Activated gamma-delta T cell treated with Interleukin-2 at 50 U/mL for 16 hours (primary cell): ENCODE data around the gene NTRK3.

Experiments used
- DNase-seq: peaks from one replicate; pipeline ENCODE4 v3.0.0-alpha.2; 2020

NTRK3 gene

GRCh38 chr15:88174571-88174970 lies 82.0 kb downstream of the NTRK3 start:
- DNase-seq: no peak

DNA sequence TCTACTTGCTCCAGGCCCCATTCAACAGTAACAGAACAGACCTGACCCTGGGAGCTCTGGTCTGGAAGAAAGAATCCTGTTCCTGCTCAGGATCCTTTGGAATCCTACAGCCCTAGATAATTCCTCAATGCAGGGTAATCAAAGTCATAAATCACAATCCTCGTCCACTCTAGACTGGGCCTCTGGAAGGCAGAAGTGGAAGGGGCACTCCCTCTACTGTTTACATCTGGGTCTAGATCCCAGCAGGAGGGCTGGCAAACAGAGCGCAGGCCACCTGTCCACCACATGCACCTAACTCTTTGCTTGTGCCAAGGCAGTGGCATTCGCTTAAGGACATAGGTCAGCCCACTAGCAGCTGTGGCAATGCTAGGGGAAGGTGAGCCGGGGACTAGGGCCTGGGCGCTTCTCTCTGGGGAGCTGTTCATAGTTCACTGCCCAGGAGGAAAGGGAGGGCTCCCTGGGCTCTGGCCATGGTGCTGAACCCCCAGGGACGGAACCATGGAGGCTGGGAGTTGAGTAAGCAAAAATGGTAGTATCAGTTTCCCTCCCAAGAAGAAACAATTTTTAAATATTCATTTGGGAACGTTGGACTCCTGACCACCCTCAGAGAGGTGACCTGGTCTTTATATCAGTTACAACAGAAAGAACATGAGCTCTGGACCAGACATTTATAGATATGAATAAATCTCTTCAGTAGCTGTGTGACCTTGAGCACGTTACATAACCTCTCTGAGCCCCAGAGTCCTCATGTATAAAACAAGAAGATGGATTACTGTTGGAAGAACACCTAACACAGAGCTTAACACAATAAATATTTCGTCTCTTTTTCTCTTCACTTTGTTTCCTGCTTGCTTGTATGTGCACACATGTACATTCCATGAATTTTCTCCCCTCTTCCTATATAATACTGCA lies 90.2 kb downstream of the NTRK3 start:
- no peak for DNase-seq

- no peak for DNase-seq
Observed at GRCh38 chr15:88161636-88162035, 94.9 kb downstream of the NTRK3 start.

- no peak for DNase-seq
Observed at GRCh38 chr15:88155310-88155709, 101.2 kb downstream of the NTRK3 start.

DNA sequence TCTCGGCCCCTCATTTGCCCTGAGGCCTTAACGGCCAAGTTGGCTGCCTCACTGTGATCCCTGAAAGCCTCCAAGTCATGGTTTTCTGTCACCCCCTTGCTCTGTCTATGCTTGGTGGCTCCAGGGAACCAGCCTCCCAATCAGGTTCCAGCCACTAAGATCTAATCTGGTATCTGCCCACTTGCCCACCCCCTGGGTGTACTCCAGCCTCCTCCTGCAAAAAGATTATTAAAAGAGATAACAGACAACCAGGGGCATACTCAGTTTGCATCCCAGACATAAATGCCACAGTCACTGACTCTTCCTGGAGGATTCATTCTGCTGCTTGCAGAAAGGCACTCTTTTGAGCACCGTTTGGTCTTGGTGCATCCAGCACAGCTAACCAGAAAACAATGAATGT lies 103.9 kb downstream of the NTRK3 start:
- no peak for DNase-seq

GRCh38 chr15:88147760-88148159 lies 108.8 kb downstream of the NTRK3 start:
- DNase-seq: no peak

- DNase-seq: no peak
Observed at GRCh38 chr15:88144921-88145653, 111.5 kb downstream of the NTRK3 start.

DNA sequence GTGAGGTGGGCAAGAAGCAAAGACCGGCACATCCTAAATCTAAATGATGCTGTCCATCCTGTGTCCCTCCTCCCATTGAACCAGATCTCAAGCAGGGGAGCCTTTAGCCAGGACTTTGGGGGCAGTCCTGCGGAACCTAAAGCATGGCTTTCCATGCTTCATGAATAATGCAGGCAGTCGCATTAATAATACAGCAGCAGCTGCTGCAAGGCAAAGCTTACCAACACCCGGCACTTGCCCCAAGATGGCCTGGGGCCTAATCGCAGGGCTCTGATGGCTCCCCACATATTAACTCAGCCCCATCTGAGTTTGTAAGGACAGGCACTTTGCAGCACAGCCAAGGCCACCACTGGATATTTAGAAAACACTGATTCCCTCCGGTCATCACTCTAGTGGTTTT lies 114.4 kb downstream of the NTRK3 start:
- DNase-seq: no peak

GRCh38 chr15:88141269-88141889 lies 115.2 kb downstream of the NTRK3 start:
- no peak for DNase-seq

DNA sequence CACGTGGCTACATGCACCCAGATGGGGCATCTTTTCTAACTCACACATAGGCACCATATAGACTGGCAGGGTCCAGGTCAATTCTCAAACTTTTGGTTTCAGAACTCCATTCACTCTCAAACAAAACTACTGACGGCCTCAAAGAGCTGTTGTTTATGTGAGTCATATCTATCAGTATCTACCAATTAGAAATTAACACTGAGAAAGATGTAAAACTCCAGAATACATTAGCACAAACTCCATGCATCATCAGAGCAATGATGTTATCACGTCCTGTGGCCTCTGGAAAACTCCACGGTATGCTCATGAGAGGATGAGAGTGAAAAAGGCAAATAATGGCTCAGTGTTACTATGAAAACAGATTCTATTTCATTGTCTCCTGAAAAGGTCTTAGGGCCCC lies 116.1 kb downstream of the NTRK3 start:
- DNase-seq: no peak

- no peak for DNase-seq
Observed at GRCh38 chr15:88139936-88140335, 116.6 kb downstream of the NTRK3 start.

DNA sequence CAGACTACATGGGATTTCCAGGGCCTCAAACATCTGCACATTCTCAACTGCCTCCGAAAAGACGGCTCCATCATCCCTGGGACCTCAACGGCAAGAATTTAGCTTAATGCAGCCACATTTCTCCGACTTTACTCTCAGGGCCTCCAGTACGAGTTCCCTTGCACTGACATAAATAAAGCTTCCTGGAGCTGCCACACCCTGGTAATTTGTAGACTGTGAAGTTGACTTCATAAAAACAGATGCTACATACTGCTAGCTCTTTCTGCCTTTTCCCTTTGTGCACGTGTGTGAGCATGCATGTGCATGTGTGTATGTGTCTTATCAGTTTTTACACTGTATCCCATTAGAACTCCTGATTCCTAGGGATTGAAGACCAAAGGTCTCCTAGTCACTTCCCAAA lies 122.7 kb downstream of the NTRK3 start:
- DNase-seq: no peak

DNA sequence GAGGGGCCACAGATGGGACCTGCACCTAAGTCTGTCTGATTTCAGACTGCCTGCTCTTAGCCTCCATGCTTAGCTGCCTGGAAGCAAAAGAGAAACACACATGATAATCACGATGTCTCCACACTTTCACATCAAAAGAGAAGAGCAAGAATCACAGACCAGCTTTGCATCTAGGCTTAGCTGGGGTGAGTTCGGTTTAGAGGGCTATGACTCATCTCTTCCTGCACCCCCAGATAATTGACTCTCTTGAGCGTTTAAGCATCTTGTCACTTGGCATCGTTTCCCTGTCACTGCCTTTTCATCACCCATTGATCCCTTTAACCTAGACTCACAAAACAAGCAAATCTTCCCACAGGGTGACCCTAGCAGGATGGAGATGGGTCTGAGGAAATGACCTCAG lies 124.0 kb downstream of the NTRK3 start:
- no peak for DNase-seq

DNA sequence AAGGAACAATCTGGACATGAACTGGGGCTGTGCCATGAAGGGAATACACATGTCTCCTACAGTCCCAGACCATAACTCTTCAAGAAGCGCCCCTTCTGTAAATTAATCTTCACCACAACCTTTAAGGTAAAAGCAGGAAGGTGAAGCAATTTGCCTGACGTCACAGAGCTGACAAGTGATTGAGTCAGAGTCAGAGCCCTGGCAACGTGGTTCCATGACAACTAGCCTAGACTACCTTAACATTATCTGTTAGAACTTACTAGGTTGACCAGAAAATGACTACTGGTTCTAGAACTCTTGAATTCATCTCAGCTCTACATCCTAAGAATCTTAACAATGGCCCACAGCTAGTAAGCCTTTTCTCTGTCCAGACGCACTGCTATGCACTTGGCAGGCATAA lies 124.6 kb downstream of the NTRK3 start:
- DNase-seq: no peak

GRCh38 chr15:88127432-88127790 lies 129.1 kb downstream of the NTRK3 start:
- no peak for DNase-seq

- no peak for DNase-seq
Observed at GRCh38 chr15:88126695-88127431, 129.7 kb downstream of the NTRK3 start.

GRCh38 chr15:88125576-88125975 lies 131.0 kb downstream of the NTRK3 start:
- no peak for DNase-seq

- DNase-seq: no peak
Observed at GRCh38 chr15:88124199-88124598, 132.3 kb downstream of the NTRK3 start.

- DNase-seq: no peak
Observed at GRCh38 chr15:88121968-88122530, 134.5 kb downstream of the NTRK3 start.

GRCh38 chr15:88120026-88120425 lies 136.5 kb downstream of the NTRK3 start:
- DNase-seq: no peak

- DNase-seq: no peak
Observed at GRCh38 chr15:88118741-88119140, 137.8 kb downstream of the NTRK3 start.

DNA sequence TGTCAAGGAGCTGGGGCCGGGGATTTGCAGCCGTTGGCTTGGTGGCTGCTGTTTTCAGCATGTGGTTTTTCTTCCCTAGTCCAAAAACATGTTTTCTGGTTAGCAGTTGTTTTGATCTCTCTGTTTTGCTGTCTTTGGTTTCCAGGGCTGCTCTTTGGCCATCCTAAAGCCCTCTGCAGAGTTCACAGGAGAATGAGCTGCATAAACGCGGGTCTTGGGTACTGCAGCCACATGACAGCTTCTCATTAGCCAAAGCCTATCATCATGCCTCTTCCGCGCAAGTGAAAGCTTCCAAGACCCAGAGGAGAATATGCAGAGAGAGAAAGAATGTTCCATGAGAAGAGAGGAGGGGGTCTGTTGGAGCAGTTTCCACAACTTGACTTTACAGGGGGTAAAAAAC lies 138.5 kb downstream of the NTRK3 start:
- DNase-seq: no peak
